Measurements from ENCODE around the gene BEST2.

The BEST2 gene

DNA sequence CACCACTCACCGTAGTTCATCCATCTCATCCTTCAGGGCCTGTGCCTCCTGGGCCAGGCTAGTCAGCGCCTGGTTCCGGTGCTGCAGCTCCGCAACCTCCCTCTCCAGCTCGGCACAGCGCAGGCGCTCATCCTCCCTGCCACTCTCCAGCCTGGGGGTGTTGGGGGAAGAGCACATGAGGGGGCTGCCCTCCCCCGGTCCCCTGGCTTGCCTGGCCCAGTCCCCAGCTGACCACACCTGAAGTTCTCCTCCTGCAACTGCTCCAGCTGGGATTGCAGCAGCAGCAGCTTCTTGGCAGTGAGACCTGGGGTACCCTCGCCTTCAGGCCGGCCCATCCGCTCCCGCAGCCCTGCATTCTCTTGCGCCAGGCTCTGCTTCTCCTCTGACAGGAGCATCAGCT is 19.3 kb downstream of the BEST2 start:
- DNase-seq: no peak

DNA sequence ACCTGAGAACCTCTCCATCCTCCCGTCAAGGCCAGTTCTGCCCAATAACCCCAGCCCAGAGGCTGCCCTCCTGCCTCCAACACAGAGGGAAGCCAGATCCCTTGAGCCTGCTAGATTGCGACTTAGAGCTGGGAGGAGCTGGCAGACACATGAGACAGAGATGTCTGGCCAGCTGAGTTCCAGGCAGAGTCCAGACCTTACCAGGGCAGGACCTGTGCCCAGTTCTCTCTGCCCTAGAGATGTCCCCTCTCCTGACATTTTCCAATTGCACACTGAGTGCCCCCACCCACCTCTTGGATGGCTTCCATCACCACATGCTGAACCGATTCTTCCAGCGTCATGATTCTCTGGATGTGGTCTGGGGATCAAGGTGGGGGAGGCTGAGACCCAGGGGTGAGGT is 20.7 kb downstream of the BEST2 start:
- DNase-seq: no peak

DNA sequence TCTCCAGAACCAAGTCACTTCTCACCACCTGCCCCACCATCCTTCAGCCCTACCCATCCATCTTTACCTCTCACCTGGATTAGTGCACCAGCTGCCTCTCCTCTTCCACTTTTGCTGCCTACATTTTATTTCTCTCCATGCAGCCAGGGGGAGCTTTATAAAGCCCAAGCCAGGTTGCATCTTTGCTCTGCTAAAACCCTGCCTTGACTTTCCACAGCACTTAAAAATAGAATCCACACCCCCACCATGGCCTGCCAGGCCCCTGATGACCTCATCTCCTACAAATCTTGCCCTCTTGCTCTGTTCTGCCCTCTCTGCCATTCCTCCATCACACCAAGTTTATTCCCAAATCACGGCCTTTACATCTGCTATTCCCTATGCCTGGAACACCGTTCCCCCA is 22.0 kb downstream of the BEST2 start:
- no peak for DNase-seq

DNA sequence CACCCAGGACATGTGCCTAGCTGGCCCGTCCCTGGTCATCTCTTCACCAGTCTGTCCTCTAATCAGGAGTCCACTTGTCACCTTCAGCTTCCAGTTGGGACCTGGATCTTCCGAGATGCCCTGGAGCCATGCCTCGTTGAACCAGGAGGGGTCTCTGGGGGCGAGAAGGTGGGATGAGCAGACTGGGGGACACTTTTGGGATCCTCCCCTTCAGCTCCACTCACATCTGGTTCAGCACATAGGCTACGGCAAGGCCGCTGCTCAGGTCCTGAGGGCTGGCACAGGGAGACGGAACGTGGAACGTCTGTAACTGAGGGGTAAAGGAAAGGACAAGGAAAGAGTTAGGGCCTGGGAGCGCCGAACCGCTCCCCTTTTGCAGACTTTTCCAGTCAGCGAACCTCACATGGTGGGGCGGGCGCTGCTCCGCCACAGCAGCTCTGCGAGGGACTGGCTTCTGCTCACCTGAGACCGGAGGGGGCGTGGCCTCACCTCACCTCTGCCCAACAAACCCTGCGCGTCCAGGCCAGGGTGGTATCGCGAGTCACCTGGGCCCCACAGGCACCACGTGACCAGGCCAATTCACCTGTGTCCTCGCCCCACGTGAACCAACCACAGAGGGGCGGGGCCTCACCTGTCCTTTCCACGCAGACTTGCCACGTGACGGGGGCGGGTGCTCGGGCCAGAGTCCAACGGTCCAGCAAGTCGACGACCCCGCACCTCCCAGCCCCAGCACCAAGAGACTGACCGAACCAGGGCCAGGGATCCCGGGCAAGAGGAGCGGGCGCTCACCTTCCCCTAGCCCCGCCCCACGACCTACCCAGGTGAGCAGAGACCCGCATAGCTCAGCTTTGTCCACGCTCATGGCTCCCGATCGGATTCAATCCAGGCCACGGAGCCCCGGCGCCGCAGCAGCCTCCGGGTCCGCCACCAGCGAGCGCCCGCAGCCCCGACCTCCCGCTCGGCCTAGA is 23.3 kb downstream of the BEST2 start, which contains the start of gene HOOK2:
Gene HOOK2 (minus strand): TSS at position 965 of the 968 bp plus-strand sequence. CDS start 103 bp downstream, at position 862.
- DNase-seq: no peak

DNA sequence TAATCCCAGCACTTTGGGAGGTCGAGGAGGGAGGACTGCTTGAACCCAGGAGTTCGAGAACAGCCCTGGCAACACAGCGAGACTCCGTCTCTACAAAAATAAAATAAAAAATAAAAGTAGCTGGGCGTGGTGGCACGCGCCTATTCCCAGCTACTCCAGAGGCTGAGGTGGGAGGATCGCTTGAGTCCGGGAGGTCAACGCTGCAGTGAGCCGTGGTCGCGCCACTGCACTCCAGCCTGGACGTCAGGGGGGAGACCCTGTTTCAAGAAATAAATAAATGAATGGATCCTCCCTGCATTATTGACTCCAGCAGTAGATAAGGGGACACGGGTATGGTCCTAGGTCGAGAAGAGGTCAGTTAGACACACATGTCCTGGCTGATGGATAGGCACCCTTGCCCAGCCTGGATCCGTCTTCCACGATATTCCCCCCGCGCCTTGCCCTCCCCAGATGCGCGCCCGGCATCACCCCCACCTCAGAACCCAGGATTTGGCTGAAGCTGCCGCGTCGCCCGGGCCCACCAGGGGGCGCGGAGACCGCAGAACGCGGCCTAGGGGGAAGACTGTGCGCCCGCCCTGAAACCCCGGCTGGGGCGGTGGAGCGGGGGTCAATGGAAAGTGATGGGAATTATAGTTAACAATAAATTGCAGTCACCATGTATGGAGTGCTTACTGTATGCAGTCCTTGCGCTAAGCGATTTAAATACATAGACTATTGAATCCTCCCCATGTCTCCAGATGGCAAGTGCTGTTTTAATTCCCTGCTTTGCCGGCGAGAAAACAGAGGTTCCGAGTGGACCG is 25.8 kb downstream of the BEST2 start:
- peak; percentile 88 for DNase-seq

DNA sequence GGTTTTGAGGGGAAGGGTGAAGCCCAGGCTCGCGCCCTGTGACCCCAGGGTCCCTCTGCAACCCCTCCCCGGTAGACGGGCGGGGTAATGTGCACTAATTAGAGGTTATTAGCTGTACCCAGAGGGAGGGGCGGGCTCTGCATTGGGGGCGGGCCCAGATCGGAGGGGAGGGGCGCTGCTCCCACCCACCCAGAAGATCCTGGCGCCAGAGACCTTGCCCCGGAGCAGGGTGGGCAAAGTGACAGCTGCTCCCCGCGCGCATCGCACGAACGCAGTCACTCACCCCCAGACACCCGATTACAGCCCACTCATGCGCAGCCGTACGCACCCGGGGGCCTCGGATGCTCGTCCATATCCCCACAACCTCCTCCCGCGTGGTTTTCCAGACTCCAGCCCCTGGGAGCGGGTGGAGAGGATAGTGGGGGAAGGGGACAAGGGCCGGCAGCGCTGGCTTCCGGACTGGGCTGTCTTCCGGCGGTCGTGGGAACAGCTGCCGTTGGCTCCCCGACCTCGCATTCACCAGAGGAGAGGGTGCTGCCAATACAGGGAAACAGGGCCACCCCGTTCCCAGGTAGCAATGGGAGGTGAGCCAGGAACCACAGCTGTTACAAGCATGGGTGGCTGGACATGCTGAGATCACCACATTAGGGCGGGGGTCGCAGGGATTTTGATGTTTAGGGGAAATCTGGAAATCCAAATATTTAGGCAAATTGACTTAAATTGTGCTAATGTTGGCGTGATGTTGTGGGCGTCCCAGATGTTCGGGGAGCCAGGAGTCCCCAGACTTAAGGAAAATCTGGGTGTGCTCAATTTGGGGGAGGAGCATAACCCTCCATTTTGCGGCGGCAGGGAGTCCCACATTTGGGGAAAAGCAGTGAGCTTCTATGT is 26.7 kb downstream of the BEST2 start:
- no peak for DNase-seq

DNA sequence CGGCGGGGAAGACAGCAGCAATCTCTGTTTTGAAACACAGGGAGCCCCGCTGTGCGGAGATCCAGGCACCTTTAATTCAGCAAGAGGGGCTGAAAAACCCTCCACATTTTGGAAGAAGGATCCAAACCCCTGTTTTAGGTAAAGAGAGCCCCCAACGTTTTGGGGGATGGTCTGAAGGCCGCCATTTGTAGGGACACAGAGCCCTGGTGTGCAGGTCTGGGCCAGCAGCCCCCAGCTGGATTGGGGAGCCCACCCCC is 27.2 kb downstream of the BEST2 start:
- DNase-seq: no peak

DNA sequence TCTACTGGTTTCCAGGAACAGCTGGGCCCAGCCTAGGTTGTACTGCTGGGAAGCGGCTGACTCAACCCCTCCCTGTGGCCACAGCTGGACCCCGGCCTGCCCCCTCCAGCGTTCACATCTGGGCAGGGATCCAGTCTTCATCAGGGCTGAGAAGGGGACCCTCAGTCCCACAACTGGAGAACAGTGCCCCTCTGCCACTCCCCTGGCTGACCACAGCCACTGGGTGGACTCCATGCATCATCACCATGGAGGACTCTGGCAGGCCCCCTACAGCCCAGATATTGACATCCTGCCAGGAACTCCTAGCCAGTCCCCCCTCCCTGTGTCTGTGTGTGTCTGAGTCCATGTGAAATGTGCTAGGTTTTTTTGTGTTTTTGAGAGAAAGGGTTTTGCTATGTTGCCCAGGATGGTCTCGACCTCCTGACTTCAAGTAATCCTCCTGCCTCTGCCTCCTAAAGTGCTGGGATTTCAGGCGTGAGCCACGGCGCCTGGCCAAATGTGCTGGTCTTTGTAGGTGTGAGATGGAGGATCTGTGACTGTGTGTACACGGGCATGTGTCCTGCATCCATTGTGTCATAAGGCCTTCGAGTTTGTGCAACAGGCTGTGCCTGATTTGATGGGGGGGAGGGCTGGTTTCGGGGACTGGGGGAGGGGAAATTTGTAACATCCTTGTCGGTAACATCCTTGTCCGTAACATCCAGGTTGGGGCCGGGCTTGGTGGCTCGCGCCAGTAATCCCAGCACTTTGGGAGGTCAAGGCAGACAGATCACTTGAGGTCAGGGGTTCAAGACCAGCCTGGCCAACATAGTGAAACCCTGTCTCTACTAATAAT is 27.8 kb downstream of the BEST2 start:
- DNase-seq: no peak

DNA sequence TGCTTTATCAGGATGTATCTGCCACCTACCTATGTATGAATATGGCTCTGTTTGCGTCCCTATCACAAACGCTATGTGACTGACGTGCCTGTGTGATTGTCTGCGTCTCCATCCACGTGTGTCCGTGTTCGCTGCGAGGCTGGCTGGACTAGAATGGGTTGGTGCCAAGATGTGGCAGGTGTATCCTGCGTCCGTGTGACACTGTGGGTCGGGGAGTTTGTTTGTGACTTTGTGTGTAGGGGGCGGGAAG is 30.5 kb downstream of the BEST2 start:
- DNase-seq: no peak

DNA sequence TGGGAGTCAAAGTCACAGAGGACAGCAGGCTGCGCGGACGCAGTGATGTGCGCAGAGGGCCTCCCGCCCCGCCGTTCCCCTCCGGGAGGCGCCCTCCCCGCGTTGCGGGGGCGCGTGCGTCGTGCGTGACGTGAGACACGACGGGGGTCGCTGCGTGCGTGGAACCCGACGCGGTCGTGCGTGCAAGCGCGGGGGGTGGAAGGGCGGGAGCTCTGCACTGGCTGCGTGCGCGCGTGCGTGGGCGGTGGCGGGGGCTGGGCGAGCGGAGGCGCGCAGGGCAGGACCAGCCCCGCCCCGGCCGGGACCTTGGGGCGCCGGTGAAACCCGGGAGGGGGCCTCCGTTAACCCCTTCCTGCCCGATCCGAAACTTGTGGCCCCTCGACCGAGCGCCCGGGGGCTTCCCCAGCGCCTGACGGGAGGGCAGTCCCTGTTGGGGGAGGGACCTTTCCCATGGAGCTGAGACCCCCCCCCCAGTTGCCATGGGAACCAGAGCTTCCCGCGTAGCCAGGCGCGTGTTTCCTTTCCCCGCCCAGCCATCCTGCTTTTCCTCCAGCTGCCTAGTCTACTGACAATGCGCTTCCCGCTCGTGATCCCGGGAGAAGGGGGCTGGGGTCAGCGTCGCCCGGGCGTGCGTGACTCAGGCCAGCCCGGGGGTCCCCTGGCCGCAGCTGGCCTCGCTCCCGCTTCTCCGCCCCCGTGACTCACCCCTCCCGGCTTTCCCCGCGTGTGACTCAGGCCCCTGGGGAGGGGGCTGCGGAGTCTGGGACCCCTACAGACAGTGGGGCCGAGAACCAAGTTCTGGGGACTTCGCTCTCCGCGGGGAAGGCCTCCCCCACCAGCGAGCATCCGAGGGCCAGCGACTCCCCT is 31.1 kb downstream of the BEST2 start:
- peak; percentile 86 for DNase-seq

DNA sequence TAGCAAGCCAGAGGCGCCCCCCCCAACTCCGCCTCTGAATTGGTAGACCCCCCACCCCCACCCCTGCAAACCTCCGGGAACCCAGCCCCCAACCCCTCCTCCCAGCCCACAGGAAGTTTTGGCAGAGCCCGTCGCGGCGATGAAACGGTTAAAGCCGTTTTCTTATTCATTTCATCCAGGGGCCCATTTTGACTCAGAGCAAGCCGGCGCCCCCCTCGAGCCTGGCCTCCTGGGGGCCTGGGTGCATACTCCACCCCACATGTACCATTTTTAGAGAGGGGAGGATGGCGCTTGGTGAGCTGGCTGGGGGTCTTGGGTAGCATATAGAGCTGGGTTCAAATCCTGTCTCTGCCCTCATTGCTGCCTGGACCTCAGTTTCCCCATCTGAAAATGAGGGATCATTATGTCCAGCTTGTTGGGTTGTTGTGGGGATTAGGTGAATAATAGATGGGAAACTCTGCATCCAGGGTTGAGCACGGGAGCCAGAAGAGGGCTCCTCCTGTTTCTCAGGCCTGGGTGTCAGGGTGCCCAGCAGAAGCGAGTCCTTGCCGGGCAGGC is 31.8 kb downstream of the BEST2 start:
- no peak for DNase-seq

DNA sequence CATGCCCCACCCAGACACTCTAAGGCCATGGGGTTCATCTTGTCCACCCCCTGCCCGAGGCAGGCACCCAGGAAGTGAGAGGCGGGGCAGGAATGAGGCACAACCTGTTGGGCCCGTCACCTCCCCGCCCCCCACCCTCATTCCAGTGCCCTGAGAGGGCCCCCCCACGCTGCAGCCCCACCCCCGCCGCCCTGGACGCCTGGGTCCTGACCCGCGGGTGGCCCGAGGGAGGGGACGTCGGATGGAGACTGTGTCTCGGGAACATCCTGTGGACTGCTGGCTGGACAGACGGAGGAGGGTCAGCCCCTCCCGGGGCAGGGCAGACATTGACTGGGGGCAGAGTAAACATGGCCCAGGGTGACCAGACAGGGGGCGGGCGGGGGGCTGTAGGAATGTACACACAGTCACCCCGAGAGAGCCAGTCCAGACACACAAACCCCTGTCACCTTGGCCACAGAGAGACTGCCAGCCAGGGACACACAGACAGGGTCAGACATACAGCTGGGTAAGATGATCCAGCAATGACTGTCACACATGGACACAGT is 32.3 kb downstream of the BEST2 start:
- no peak for DNase-seq

DNA sequence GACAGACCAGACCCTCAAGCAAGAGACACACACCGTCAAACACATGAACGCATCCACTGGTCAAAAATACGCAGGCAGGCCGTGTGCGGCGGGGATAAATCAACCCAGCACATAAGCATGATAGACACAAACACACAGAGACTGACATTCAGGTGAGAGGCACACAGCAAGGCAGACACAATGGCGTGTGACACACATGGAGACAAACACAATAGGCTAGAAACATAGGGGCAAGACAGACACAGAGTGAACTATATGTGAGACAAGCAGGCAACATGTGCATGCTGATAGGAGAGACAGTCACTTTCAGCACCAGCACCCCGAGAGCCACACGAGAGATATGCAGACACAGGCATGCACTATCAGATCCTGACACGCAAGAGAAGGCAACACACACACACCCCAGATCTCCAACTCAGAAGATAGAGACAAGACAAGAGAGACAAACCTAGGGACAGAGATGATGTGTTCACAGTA is 32.8 kb downstream of the BEST2 start:
- DNase-seq: no peak

DNA sequence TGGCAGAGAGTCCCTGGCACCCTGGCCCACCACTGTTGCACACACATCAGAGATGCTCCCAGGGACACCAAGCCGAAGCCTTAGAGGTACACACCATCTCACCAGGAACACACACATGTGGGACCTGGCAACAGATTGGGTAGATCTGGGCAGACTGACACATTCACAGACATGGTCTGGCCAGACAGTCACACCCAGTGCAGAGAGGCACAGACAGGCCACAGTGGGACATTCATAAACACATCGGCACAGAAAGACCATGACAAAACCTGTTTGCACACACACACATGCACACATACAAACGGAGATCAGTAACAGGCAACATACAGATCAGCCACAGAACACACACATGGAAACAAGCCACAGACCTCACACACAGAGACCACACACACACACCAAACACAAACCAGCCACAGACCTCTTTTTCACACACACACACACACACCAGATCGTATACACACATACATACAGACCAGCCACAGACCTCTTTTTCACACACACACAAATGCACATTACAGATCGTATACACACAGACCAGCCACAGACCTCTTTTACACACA is 33.4 kb downstream of the BEST2 start:
- DNase-seq: no peak

DNA sequence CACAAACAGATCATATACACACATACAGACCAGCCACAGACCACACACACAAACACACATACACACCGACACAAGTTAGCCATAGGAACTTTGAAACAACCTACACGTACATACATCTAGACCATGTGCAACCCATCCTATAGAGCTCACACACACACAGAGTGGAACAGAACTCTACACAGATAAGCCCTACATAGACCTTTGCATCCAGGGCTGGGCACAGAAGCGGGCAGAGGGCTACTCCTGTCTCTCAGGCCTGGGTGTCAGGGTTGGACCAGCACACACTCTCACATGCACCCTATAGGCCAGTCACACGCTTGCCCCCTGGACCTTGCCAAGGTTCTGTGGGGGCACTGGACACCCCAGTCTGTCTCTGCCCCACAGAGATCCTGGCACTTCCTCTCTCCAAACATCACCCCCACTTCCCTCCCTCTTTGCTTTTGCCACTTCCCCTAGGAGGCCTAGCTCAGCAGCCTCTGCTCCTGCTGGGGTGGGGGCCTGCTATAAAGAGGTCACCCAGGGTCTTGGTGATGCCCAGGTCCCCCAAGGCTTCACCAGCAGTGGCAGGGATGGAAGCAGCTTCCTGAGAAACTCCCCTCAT is 33.9 kb downstream of the BEST2 start:
- DNase-seq: no peak

DNA sequence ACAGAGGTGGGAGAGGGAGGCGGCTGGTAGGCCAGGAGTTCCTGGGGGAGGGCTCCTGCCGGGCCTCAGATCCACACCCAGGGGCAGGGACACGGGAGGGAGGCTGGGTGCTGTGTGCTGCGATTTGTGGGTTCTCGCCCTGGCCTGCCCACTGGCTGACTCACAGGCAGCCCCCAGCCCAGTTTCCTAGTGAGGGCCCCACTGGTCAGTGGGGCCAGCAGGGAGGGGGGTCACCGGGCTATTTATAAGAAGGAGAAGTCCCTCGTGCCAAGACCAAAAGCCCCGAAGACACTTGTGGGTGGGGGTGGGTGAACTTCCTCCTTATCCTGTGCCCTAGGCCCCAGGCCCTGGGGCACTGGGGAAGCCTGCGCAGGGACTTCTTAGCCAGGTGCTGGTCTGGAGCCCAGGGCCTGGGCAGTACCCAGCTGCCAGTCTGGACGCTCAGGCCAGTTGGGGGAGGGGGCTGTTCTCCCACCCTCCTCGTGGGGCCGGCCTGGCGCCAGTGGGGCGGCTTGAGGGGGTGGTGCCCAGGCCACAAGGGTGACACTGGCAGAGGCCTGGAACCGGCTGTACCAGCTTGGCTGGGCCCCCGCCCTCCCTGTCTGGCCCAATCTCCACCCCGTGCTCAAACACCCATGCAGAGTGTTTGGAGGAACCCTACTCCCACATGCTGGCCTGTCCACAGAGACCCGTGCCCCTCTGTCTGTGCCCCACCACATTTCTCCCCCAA is 34.7 kb downstream of the BEST2 start:
- DNase-seq: no peak

DNA sequence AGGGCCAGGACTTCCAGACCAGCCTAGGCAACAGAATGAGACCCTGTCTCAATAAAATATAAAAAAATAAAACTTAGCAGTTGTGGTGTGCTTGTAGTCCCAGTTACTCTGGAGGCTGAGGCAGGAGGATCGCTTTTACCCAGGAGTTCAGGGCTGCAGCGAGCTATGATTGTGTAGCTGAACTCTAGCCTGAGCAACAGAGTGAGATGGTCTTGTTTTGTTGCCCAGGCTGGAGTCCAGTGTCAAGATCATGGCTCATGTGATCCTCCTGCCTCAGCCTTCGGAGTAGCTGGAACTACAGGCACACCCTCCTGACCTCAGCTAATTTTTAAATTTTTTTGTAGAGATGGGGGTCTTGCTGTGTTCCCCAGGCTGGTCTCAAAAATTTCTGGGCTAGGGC is 35.4 kb downstream of the BEST2 start:
- no peak for DNase-seq

DNA sequence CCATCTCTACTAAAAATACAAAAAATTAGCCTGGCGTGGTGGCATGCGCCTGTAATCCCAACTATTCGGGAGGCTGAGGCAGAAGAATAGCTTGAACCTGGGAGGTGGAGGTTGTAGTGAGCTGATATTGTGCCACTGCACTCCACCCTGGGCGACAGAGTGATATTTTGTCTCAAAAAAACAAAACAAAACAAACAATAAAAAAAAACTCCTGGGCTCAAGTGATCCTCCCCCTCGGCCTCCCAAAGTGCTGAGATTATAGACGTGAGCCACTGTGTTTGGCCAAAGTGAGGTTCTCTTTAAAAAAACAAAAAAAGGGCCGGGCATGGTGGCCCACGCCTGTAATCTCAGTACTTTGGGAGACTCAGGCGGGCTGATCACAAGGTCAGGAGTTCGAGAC is 35.9 kb downstream of the BEST2 start:
- DNase-seq: no peak

DNA sequence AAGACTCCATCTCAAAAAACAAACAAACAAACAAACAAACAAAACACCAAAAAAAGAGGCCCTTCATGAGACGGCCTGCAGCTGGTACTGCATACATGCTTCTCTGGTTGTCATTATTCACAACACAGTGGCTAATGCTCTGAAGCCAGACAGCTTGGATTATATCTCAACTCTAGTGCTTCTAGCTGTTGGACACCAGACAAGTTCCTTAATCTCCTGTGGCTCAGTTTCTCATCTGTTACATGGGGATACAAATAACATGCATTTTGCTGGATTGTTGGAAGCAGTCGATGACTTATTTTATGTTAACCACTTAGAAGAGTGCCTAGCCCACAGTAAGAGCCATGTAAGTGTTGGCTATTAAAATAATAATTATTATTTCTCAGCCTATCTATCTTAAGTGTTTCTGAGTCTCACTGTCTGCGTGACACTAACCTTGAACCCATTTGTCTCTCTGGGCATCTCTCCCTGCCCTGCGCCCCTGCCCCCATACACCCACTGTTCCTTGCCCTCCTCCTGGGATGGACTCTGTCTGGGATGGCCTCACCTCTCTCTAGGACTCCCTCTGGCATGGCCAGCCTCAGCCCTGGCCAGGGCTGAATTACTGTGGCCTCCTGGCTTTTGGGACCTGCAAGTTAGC is 36.6 kb downstream of the BEST2 start:
- DNase-seq: no peak

Data from activated CD4-positive, CD25-positive, alpha-beta regulatory T cell treated with anti-CD3 and anti-CD28 coated beads, Interleukin-2, amount 50 U/mL, for 72 hours (primary cell).